TTC549 (cell line): Measurements from ENCODE around the gene MIGA1.
A peak's percentile ranks its signal among the peaks of the same experiment; 100 is the strongest.

Experiments
- FAIRE-seq: peaks from 2 replicates; lab custom pipeline; 2012; peaks lifted over from hg19 to GRCh38; lab: Jason Lieb, UNC

Gene MIGA1

GRCh38 chr1:77925518-77925917 is 146.1 kb downstream of the MIGA1 start:
- FAIRE-seq, result peak; percentile 34

GRCh38 chr1:77925956-77926355 is 146.5 kb downstream of the MIGA1 start:
- FAIRE-seq, result no peak

GRCh38 chr1:77926561-77927357 is 147.3 kb downstream of the MIGA1 start:
- no peak for FAIRE-seq

GRCh38 chr1:77927414-77927813 is 148.0 kb downstream of the MIGA1 start:
- no peak for FAIRE-seq
